T-helper 1 cell treated with Interleukin-12 subunit alpha and Interleukin-12 subunit beta and Interleukin-4 antibody, amounts not matched to agents 30 ng/mL and 1 ng/mL, for 36 hours (primary cell): ENCODE measurements around the gene ING3. TPM values are rescaled to one million over a fixed set of nuclear protein-coding genes. Genes with fewer than 3 reads are reported as not detected.

Experiments
- intact Hi-C: fragments of 100-400 bp; cut with micrococcal nuclease; formaldehyde crosslinking; loops from one replicate; pipeline ENCODE4 v1.15.1; 2024
- total RNA-seq: library from RNA; stranded (reverse); gene quantifications from 2 replicates; pipeline ENCODE4 v1.2.3, GENCODE V29; 2022

ING3 gene, protein sequence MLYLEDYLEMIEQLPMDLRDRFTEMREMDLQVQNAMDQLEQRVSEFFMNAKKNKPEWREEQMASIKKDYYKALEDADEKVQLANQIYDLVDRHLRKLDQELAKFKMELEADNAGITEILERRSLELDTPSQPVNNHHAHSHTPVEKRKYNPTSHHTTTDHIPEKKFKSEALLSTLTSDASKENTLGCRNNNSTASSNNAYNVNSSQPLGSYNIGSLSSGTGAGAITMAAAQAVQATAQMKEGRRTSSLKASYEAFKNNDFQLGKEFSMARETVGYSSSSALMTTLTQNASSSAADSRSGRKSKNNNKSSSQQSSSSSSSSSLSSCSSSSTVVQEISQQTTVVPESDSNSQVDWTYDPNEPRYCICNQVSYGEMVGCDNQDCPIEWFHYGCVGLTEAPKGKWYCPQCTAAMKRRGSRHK
- total RNA-seq, result 24.6 and 28.1 TPM in 2 replicates

DNA sequence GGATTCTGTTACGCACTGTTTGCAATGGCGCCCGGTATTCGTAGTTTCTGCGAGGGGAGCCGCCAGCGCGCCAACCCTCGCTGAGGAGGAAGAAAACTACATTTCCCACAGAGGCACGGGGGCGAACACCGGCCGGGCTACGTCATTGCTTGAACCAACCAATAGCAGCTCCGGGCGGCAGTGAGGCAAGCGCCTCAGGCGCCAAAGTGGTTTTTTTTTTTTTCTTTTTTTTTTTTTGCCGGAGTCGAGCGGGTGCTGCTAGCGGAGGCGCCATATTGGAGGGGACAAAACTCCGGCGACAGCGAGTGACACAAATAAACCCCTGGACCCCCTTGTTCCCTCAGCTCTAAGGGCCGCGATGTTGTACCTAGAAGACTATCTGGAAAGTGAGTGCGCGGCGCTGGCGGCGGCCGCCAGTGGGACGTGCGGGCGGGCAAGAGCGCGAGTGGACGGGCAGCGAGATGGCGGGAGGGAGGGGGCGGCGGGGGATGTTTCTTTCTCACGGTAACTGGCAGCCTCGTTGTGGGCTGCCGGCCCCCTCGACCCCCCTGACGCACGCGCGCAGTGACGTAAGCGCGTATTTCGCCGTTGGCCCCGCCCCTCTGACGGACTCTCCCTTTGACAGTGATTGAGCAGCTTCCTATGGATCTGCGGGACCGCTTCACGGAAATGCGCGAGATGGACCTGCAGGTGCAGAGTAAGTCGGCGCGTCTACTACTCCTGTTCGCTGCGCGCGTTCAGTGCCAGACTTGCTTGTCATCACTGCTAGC lies at the start of gene ING3:
Gene ING3 (plus strand): TSS at position 239 of the 770 bp plus-strand sequence. CDS start 120 bp downstream, at position 359.
- intact Hi-C loops, result loop anchor here (1.0 to 5.0 kb wide), 9 partner anchors 37 to 1194 kb away; partner anchors contain the start of gene AASS

DNA sequence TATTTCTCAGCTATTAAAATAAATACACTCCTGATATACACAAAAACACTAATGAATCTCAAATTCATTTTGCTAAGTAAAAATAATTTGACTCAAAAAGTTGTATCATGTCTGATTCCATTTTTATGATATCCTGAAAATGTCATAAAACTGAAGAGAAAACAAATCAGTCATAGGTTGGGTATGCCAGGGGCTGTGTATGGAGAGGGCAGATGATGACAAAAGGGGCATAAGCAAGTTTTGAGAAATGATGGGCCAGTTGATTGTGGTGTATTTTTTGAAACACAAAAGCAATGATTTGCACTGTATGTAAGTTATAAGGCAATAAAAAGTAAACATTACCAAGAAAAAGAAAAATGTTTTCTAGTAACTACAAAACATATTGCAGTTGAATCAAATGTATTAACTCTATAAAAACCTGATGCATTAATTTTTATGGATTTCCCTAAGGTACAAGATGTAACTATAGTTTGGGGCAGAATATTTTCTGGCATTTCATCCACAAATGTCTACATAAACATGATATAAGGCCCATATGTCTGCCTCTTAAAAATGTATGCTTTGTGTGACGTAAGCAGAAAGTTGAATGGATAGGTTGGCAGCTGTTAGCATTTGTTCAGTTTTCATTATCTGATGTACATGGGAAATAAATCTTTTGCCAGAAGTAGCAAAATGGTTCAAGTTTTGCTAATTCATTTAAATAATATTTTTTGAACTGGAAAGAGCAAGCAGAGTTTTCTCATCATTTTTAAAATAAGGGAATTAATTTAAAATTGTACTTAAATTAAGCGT lies 35.1 kb upstream of the ING3 start:
- intact Hi-C loops, result no loop called here

DNA sequence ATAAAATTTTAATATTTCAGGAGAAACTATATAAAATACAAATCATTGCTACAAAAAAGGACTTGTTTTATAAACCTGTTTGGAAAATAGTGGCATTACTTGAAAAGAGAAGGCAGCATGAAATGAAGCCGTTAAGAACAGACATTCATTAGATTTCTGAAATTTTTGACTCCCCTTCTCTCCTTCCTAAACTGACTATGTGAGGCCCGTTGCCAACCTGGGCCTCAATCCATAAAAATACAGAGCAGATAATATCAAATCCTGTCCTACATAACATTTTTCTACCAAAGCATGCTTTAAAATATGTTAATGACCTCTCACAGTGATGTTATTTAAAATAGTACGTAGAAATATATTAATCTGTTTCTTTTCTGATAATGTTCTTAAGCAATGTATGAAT lies 34.5 kb upstream of the ING3 start:
- intact Hi-C loops, result no loop called here

DNA sequence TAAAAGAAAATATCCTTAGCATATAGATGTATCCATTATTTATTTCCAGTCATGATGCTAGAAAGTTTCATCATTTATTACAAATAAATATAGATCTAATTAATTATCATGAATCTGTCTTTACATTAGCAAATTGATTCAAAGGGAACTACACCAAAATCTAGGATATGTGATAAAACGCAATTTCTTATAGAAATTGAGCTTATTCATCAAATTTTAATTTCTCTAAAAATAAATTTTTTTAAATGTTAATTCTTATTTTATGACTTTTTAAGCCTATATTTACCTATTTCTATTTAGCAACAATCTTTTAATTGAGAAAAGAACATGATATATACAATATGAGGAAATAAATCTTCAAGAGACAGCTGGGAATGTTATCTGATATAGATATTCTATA lies 34.0 kb upstream of the ING3 start:
- intact Hi-C loops, result no loop called here

DNA sequence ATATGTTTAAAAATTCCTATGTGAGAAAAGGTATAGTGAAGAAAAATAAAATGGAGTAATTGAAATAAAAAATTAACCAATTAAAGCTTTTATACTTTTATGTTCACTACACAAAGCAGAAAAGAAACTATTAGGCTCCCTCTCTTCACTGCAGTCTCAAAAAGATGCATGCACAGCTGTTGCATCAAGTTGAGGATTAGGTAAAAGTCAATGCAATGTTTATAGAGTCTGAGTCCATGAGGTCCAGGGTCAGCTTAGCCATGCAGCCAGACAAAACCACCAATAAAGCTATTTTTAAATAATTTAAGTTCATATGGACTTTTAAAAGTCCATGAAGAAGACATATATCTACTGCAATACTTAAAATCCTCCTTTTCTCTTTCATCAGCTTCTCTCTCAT lies 31.1 kb upstream of the ING3 start:
- intact Hi-C loops, result no loop called here

DNA sequence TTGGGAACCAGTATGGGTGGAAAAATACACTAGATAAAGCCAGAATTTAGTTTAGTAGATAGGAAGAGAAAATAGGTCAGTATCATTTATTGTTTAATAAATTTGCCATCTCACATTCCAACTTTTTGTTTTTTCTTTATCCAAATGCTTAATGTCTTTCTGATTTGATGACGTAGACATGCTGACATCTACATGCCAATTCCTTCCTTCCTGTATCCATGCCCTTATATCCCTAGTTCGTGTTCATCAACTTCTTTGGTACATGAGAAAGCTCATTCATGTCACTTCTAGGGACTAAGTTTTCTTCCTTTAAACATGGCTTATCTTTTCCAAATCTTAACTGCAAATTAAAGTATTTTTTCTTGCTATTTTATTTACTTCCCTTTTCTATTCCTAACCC lies 30.5 kb upstream of the ING3 start:
- intact Hi-C loops, result no loop called here

DNA sequence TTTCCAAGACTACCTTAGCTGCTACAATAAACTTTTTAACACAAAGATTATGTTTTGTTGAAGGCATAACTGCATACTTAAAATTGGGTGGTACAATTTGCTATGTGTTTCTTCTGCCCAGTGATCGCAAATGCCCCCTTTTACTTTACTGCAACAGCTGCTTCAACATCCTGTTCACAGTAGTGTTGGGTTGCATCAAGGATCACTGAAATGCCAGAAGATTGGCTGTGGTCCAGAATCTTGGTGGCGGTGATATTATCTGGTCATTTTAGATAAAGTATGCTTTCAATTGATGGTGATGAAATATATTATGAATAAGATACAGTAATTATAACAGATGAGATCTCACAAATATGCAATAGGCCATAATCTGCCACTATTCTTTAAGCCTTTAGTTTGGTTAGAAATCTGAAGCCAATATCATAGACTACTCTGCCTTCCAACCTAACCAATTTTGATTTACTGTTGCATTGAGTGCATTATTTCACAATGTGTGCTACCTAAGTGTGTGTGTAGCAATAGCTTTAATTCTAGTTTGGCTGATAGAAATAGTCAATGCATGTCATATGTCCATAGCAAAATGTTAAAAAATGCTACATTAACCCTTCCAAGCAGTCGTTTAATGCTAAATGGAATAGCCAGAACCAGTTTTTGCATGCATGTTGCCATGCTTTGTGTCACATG lies 29.8 kb upstream of the ING3 start:
- intact Hi-C loops, result no loop called here

DNA sequence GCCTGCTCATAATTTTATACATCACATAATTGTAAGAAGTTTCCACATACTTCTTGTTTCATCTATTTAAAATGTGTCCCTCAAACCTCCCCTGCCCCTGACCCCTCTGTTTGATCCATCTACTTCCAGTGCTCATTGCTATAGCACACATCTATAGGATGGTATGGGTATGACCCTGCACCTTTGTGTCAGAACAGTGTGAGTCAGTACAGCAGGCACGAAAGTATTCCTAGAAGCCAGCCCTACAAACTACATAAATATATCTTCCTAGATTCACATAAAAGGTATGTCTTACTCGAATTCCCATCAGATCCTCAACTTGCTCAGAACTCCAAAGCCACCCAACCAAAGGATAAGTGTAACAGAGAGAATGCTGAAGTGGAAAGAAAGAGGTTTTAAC lies 25.7 kb upstream of the ING3 start:
- intact Hi-C loops, result no loop called here

DNA sequence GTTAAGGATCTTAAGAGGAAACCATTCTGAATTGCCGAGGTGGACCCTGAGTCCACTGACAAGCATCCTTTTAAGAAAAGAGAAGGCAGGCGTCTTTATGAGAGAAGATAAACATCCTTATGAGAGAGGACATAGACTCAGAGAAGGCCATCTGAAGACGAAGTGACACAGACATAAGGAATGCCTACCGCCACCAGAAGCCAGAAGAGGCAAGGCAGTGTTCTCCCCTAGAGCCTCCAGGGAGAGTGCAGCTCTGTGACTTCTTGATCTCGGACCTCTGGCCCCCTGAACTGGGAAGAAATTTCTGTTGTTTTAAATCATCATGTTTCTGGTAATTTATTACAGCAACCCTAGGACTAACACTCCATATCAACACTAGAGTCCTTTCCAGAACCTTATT lies 25.2 kb upstream of the ING3 start:
- intact Hi-C loops, result no loop called here

DNA sequence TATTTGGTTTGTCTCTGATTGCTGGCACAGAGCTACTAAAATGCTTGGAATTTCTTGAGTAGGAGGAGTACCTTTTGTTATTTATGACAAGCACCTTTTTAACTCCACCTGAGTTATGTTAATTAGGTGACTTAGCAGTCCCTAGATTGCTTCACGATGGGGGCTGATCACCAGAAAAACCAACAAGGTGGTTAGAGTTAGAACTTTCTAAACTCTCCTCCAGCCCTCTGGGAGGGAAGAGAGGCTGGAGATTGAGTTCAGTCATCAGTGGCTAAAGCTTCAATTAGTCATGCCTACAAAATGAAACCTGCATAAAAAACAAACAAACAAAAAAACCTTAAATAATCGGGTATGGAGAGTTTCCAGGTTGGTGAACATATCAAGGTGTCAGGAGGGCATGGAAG lies 23.6 kb upstream of the ING3 start:
- intact Hi-C loops, result no loop called here

DNA sequence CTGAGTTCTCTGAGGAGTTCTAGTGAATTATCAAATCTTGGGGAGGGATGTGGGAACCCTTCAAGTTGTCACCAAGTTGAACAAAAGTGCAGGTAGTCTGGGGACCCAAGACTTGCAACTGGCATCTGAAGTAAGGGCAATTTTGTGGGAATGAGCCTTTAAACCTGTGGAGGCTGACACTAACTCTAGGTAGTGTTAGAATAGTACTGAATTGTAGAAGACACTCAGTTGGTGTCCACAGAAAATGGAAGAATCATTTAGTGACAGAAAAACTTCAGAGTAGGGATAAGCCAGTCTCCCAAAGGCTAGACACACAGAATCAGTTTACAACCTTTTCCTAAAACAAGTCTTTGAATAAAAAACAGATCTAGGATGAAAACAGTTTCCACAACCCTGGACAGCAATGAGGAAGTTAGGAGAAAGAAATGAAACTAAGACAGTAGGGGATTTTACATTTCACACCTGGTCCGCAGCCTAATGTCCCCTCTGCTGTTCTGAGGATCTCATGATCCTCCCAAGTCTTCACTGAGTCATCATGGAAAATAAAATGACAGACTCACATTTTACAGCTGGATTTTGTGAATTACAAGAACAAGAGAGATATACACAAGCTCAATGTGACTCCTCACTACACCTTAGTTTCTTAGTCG lies 23.0 kb upstream of the ING3 start:
- intact Hi-C loops, result no loop called here

DNA sequence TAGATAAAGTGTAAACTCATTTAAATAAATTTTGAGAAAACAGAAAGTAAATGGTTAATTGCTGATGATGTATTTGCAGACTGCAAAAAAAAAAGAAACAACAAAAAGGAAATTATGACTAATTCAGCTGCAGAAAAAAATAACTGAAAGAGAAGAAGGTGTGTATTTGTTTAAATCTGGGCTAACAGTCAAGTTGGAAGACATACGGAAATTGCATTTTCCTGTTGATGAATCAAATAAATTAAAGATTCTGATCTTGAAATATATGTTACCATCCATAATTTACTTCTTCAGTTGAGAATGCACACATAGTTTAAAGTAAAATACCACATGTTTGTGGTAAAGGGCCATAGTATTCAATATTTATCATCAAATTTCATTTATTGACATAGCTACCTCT lies 19.3 kb upstream of the ING3 start:
- intact Hi-C loops, result no loop called here

DNA sequence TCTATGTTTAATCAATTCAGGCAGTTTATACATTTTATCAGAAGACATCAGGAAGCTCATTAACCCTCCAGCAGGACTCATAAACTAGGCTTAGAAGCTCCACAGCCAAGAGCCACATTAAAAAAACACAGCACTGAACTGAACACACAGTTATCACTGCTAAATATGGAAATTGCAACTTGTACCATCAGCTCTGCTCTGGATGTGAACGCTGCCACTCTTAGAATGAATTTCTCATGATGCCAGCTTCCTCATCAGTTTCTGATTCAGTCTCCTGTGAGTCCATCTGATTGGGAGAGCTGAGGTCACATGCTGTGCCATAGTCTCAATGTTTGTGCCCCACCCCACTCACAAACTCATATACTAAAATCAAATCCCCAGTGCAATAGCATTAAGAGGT lies 17.1 kb upstream of the ING3 start:
- intact Hi-C loops, result no loop called here

DNA sequence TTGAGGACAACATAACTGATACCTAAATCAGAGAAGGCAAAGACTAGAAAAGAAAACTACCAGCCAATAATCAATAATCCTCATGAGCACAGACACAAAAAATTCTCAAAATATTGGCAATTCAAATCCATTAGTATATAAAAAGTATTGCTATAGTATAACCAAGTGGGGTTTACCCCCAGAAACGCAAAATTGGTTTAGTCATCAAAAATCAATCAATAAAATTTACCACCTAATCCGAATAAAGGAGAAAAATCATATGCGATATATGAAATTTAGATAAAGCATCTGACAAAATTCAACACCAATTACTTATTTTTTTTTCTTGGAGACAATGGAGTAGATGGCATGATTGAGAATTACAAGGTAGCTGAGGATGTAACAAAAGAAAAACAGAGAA lies 11.2 kb upstream of the ING3 start:
- intact Hi-C loops, result no loop called here

DNA sequence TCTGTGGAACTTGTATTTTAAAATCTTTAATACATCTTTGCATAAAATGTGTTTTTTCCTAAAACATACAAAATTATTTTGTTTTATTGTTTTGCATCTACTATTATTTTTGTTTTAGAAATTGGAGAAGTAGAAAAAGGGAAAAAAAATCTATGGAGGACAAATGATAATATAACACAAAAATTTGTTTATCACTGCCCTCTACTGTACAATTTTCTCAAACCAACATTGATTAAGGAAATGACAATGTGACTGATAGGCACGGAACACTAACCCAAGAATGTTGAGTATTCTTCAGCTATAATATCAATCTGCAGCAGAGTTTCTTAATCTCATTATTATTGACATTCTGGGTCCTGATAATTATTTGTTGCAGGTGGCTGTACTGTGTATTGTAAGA lies 9.5 kb upstream of the ING3 start:
- intact Hi-C loops, result loop anchor here (1.0 kb wide), 2 partner anchors 135 to 149 kb away; no protein-coding TSS in a partner anchor

DNA sequence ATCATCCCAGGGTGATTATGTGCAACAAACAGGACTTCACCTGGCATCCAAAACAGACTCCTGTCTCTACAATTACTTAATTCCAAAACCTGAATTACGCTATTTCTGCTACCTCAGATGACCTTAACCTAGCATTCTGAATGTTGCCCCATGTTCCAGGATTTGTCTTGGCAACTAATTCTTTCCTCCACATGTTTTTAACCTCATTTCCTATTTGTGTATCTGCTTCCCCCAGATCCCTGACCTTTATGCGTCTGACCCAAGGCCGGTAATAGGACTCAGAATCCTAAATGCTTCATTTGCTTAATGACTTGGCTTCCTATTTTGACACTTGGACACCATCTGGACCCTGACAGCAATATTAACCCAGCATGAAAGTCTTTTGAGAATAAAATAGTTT lies 8.7 kb upstream of the ING3 start:
- intact Hi-C loops, result loop anchor here (1.0 kb wide), 2 partner anchors 136 to 150 kb away; no protein-coding TSS in a partner anchor

DNA sequence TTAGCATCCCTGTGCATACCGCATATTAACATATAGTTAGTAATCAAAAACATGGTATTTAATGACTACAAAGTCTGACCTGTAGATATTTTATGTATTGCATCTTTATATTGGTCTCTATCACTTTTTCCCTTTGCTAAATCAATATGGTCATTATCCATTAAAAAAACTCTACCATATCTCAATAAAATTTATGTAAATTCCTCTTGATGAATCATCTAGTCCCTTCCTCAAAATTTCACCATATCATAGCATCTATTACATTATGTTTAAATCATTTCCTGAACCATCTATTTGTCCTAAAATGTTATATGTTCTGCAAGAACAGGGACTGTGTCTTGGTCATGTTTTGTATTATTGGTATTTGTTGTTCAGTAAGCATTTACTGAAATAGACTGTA lies 7.7 kb upstream of the ING3 start:
- intact Hi-C loops, result no loop called here

DNA sequence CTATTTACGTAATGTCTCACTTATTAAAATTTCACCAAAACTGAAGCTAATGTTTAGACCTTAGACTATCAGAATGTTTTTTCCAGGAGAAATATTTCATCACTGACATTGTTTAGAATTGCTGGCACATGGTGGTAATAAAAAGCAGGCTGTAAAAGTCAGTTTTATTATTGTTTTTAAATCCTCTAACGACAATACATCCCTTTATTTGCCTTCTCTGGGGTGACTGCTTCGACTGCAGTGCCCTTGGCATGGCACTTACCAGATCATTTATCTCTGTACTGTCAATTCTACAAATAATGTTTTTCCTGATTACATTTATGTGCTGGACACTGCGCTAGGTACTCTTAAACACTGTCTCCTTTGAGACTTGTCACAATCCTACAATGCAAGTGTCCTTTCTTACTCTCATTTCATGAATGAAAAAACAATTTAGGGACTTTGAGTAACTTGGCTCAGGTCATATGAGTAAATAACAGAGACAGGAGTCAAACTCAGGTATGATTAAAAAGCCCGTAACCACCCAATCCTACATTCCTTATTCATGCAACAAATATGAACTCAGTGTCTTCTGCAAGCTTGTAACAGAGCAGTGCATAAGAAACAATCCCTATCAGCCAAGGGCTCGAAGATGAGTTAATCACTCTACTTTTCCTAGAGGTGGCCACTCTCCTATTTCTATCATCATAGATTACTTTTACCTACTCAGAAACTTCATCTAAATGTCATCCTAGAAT lies 5.6 kb upstream of the ING3 start:
- intact Hi-C loops, result no loop called here

DNA sequence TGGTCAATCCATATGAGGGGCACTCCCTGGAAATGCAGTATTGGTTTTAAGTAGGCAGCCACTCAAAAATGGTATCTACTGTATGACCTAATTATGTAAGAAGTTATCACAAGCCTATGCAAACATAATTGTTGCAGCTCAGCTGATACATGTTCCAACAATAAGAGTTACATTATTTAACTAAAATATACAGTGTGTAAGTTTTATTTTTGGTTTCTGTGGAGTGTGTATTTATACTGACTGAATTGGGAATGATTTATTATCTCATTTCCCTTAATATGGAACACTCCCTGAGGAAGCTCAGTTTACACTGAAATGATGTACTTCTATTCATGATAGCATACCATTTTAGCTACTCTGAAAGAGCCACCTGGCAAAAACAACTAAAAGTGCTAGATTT lies 2.6 kb upstream of the ING3 start:
- intact Hi-C loops, result no loop called here

DNA sequence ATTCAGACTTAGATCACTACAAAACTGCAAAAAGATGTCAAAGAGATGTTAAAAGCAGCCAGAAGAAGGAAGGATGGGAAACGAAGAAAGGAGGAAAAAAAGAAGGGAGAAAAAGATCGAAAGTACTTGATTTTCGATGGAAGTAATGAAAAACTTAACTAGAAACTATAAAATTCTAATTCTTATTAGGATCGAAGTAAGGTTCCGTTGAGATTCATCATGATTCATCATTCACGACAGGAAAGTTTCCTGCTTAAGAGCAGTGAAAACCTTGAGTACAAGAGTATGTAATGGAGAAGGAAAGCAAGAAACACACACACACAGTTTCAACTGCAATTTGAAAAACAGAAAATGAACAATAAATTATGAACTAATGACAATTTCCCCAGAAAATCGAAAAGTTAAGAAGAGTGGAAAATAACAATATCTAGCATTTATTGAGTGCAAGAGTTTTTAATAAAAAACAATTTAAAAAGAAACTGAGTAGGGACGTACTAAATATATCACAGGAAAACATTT lies 1.1 kb upstream of the ING3 start:
- intact Hi-C loops, result no loop called here
